Medulla oblongata (tissue), 1 donor: ENCODE measurements around the gene VPS33B.

Source experiments
- DNase-seq: peaks from one replicate; pipeline ENCODE4 v3.0.0-alpha.2; 2015; ENCODE audit errors: extremely low spot score

VPS33B gene

GRCh38 chr15:90952901-90953677 lies 69.3 kb downstream of the VPS33B start:
- DNase-seq: no peak

- DNase-seq: no peak
Observed at GRCh38 chr15:90950676-90951075, 71.7 kb downstream of the VPS33B start.

- DNase-seq: no peak
Observed at GRCh38 chr15:90949979-90950675, 72.3 kb downstream of the VPS33B start.
